GM19238 (cell line): ENCODE measurements around the gene HIP1.
A peak's percentile ranks its signal among the peaks of the same experiment; 100 is the strongest.
"Not testable (repeated sequence)": the region's sequence is repeated elsewhere in the genome, so short reads cannot be mapped to it uniquely, and the experiment has no call there.

Experiments used
- DNase-seq: peaks from one replicate; pipeline ENCODE4 v3.0.0; 2011; ENCODE audit warnings: low spot score; ENCODE audit not compliant: insufficient read length

HIP1 gene

DNA sequence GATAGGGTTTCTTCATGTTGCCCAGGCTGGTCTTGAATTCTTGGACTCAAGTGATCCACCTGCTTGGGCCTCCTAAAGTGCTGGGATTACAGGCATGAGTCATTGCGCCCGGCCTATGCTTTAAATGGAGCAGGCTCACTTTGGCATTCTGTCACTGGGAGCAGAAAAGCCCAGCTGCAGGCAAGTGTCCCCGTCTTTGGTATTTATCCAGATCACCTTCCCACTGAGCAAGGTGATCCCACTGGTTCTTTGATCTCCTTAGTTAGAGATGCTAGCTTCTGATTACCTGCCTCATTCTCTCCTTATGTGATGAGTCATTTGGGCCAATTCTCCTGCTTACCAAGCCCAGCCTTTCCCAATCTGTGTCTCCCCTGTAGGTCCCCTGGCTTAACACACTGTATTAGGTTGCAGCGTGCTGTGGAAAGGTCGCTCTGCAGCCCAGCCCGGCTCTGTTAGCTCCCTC, 207.4 kb downstream of the HIP1 start:
- DNase-seq, result no peak

DNA sequence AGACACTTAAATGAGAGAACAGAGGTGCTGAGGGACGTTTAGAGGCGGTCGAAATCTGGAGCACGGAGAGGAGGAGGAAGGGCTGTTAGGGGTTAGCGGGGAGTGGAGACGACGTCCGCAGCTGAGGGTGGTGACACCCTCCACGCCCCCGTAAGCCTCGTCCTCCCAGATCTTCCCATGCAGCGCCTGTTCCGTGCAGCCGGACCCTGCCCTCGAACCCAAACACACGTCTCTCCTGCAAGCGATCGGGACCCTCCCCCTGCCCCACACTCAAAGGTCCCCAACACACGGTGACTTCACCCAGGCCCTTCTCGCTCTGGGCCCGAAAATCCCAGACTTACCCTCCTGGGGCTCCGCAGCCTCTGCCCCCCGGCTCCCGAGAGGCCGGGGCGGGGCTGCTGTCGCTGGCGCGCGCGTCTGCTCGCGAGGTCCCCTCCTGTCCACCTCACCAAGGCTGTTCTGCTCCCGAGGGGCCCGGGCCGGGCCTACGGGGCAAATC, 211.5 kb downstream of the HIP1 start:
- DNase-seq, result not testable (repeated sequence)

DNA sequence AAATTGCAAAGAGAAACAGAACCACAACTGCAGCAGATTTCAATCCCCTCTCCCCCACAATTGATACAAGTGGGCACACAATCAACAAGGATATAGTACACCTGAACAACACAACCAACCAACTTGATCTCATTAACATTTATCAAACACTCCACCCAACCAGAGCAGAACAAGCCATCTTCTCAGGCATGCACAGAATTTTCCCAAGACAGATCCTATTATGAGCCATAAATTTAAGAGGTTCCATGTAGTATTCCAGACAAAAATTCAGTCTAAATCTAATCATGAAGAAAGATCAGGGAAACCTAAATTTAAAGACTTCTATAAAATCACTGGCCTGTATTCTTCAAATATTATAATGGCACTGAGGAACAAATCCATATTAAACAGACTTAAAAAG, 217.0 kb downstream of the HIP1 start:
- DNase-seq, result not testable (repeated sequence)

DNA sequence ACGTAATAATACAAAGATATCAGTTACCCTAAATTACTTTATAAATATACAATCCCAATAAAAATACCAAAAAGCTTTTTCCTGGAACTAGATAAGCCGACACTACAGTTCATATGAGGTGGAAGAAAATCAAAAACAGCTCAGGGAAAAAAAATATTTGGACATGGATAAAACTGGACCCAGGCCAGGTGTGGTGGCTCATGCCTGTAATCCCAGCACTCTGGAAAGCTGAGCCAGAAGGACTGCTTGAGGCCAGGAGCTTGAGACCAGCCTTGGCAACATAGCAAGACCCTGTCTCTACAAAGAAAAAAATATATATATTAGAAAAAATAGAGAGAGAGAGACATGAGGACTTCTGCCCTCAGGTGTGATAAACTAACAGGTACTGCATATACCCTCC, 219.9 kb downstream of the HIP1 start:
- not testable (repeated sequence) for DNase-seq

DNA sequence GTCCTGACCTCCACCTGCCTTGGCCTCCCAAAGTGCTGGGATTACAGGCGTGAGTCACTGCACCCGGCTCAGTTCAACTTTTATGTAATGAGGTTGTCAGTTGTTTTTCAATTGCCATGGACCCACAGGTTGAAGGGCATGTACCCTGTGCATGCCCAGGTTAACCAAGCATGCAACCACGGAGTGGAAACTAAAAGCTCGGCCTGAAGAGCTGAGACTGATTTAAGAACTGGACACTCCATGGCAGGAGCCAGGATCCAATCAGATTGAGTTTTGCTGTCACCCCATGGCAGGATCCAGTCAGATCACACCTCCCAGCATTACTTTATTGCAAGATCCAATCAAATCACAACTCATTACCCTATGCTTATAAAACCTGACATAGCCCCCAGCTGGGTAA, 229.7 kb downstream of the HIP1 start:
- not testable (repeated sequence) for DNase-seq

DNA sequence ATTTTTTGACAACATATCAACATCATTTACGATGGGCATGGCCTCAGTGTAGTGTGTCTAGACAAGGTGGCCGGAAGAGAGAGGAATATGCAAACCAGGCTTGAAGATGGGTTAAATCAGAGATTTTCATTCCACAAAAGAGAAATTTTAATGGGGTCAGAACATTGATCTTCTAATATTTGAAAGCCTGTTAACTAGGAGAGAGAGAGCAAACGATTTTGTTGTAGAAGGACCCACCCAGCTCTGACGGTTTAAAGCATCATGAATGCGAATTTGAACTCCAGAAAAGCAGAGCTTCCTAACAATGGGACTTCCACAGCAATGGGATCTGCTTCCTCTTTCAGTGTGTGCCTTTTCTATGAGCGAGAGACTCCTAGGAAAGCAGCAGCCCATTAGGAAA, 246.7 kb downstream of the HIP1 start, which contains the start of gene SPDYE5:
Gene SPDYE5, plus strand, starts transcription at position 301 of the 400 bp plus-strand sequence. CDS start 1,728 bp downstream, outside the sequence.
- DNase-seq, result not testable (repeated sequence)

DNA sequence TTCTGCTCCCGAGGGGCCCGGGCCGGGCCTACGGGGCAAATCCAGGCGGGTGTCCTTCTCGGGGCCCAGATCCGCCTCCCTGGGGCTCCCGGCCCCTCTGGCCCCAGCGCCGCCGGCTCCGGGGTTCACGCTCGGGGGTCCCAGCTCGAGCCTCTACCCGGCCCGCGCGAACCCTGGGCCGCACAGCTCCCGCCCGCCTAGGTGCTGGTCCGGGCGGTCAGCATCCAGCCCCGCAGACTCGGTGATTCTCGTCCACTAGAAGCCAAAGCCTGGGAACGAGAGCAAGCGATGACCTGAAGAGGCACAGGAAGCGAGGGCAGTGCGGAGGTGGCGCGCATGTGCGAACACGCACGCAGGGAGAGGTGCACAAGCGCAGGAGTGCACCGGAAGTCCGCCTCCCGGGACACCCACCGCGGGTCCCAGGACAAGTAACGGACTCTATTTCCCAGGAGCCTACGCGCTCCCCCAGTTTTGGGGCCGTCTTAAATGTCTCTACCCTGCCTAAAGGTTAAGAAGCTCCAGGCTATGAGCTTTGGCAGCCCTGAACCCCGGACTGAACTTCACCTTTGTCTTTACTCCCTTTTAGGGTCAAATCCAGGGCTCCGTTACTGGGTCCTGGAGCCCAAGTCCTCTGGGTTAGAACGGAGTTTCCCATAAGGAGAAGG, 252.6 kb downstream of the HIP1 start, which contains the start of gene POM121C:
Gene POM121C, minus strand, starts transcription at position 321 of the 665 bp plus-strand sequence. CDS start 44,803 bp downstream, outside the sequence.
- peak; percentile 59 for DNase-seq

DNA sequence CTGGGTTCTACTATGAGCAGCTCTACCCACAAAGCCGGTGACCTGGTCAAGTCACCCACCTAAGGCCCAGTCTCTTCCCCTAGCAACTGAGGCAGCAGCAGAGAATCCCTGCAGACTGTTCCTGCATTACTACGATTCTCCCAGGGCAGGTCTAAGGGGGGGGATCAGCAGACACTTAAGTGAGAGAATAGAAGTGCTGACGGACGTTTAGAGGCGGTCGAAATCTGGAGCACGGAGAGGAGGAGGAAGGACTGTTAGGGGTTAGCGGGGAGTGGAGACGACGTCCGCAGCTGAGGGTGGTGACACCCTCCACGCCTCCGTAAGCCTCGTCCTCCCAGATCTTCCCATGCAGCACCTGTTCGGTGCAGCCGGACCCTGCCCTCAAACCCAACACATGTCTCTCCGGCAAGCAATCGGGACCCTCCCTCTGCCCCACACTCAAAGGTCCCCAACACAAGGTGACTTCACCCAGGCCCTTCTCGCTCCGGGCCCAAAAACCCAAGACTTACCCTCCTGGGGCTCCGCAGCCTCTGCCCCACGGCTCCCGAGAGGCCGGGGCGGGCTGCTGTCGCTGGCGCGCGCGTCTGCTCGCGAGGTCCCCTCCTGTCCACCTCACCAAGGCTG, 253.3 kb downstream of the HIP1 start:
- DNase-seq, result not testable (repeated sequence)
